Parathyroid adenoma (tissue), 2 donors: ENCODE measurements around the gene NVL.

Source experiments
- H2AFZ ChIP-seq: fragments of 300-600 bp; sonication (generic); one replicate; pipeline ENCODE4 v1.7.0; 2017; ENCODE audit warnings: antibody characterized with exemption, mild to moderate bottlenecking
- H3K27ac ChIP-seq: fragments of 300-600 bp; sonication (generic); one replicate; pipeline ENCODE4 v1.7.0; 2017
- H3K27me3 ChIP-seq: fragments of 300-600 bp; sonication (generic); one replicate; pipeline ENCODE4 v1.7.0; 2017; ENCODE audit warnings: low read length; ENCODE audit not compliant: control insufficient read depth, insufficient read depth
- H3K36me3 ChIP-seq: fragments of 300-600 bp; sonication (generic); one replicate; pipeline ENCODE4 v1.7.0; 2017; ENCODE audit warnings: low read length; ENCODE audit not compliant: control insufficient read depth, insufficient read depth
- H3K4me1 ChIP-seq: fragments of 300-600 bp; sonication (generic); one replicate; pipeline ENCODE4 v1.7.0; 2017; ENCODE audit warnings: control low read depth
- H3K4me2 ChIP-seq: fragments of 300-600 bp; sonication (generic); one replicate; pipeline ENCODE4 v1.7.0; 2017; ENCODE audit warnings: low read length
- H3K4me3 ChIP-seq: fragments of 300-600 bp; sonication (generic); one replicate; pipeline ENCODE4 v1.7.0; 2017; ENCODE audit warnings: low read depth, low read length
- H3K79me2 ChIP-seq: fragments of 300-600 bp; sonication (generic); one replicate; pipeline ENCODE4 v1.7.0; 2017; ENCODE audit warnings: control low read depth
- H3K9ac ChIP-seq: fragments of 300-600 bp; sonication (generic); one replicate; pipeline ENCODE4 v1.7.0; 2017; ENCODE audit warnings: mild to moderate bottlenecking
- H3K9me3 ChIP-seq: fragments of 300-600 bp; sonication (generic); one replicate; pipeline ENCODE4 v1.7.0; 2017; ENCODE audit warnings: low read length; ENCODE audit not compliant: control insufficient read depth
- TF ChIP-seq, protein P1 (sequence below): fragments of 300-600 bp; sonication (generic); IDR thresholded peaks from one replicate; pipeline ENCODE4 v1.7.0; 2017; ENCODE audit warnings: antibody characterized with exemption, mild to moderate bottlenecking
- donor health status: primary hyperparathyroidism.

NVL gene

DNA sequence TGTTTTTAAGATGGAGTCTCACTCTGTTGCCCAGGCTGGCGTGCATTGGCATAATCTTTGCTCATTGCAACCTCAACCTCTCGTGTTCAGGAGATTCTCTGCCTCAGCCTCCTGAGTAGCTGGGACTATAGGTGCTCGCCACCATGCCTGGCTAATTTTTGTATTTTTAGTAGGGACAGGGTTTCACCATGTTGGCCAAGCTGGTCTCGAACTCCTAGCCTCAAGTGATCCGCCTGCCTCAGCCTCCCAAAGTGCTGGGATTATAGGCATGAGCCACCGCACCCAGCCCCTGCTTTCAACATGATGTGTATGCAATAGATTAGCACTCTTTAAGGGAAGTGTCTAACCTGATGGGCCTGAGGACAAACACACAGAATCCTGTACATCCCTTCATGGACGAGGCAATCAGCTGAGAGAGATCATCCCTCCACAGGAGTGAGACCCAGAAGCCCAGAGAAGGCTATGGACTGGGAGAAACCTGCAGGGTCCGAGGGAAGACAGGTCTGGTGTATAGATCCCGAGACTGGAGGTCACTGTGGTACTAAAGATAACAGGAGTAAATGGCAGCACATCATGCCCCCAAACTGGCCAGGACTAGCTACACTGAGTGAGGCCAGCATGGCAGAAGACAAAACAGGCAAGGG is 152.5 kb downstream of the NVL start:
- H2AFZ ChIP-seq = no peak overlapping the region
- H3K27me3 ChIP-seq = no peaks in the 10 kb centered on the region
- TF ChIP-seq, protein P1, sequence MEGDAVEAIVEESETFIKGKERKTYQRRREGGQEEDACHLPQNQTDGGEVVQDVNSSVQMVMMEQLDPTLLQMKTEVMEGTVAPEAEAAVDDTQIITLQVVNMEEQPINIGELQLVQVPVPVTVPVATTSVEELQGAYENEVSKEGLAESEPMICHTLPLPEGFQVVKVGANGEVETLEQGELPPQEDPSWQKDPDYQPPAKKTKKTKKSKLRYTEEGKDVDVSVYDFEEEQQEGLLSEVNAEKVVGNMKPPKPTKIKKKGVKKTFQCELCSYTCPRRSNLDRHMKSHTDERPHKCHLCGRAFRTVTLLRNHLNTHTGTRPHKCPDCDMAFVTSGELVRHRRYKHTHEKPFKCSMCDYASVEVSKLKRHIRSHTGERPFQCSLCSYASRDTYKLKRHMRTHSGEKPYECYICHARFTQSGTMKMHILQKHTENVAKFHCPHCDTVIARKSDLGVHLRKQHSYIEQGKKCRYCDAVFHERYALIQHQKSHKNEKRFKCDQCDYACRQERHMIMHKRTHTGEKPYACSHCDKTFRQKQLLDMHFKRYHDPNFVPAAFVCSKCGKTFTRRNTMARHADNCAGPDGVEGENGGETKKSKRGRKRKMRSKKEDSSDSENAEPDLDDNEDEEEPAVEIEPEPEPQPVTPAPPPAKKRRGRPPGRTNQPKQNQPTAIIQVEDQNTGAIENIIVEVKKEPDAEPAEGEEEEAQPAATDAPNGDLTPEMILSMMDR = no peak
- H3K4me2 ChIP-seq = no peak overlapping the region
- H3K36me3 ChIP-seq = no peaks in the 10 kb centered on the region
- no peak overlapping the region for H3K27ac ChIP-seq
- H3K4me3 ChIP-seq = no peak overlapping the region
- H3K9ac ChIP-seq = no peak overlapping the region
- no peaks in the 10 kb centered on the region for H3K79me2 ChIP-seq
- H3K9me3 ChIP-seq = no peaks in the 10 kb centered on the region
- H3K4me1 ChIP-seq = no peaks in the 10 kb centered on the region
